ENCODE data around the gene TSHZ2.
"Not testable (repeated sequence)": the region's sequence is repeated elsewhere in the genome, so short reads cannot be mapped to it uniquely, and the experiment has no call there.

Gene TSHZ2

GRCh38 chr20:53453076-53453475, 480.9 kb downstream of the TSHZ2 start:
- H3K27ac ChIP-seq: no peak overlapping the region
- no peak for TF ChIP-seq Cebpa-rat (IDR thresholded peaks at IDR 0.05)

GRCh38 chr20:53454675-53455276, 482.6 kb downstream of the TSHZ2 start:
- no peaks in the 10 kb centered on the region for H3K36me3 ChIP-seq
- no peak overlapping the region for H3K4me2 ChIP-seq
- no peak for TF ChIP-seq Cebpa-rat (IDR thresholded peaks at IDR 0.05)
- H3K4me1 ChIP-seq: no peaks in the 10 kb centered on the region
- no peak overlapping the region for H3K4me3 ChIP-seq
- peaks cover 17 to 40% (median 26%) of the 10 kb centered on the region in 11 experiments for H3K9me3 ChIP-seq (replicated peaks in 1 of 11)
- H3K9ac ChIP-seq: no peak overlapping the region
- no peak overlapping the region for H3K27ac ChIP-seq
- H4K20me1 ChIP-seq: no peaks in the 10 kb centered on the region
- H3K27me3 ChIP-seq: no peaks in the 10 kb centered on the region

More at GRCh38 chr20:53453076-53453475, 480.9 kb downstream of the TSHZ2 start:
- H3K36me3 ChIP-seq: peaks cover 0 to 5% (median 0%) of the 10 kb centered on the region in 11 experiments; a peak in 1 of 22 replicates
- no peak overlapping the region for H3K4me3 ChIP-seq
- no peaks in the 10 kb centered on the region for H4K20me1 ChIP-seq
- no peak overlapping the region for H3K4me2 ChIP-seq
- H3K9me3 ChIP-seq (replicated peaks in 1 of 11): peaks cover 34 to 57% (median 43%) of the 10 kb centered on the region in 11 experiments
- H3K27me3 ChIP-seq: no peaks in the 10 kb centered on the region
- H3K4me1 ChIP-seq: no peaks in the 10 kb centered on the region
- H3K9ac ChIP-seq: no peak overlapping the region

- peaks cover 0 to 1% (median 0%) of the 10 kb centered on the region in 10 experiments; a peak in 1 of 20 replicates for H3K4me1 ChIP-seq
- H3K27ac ChIP-seq: no peak overlapping the region
- no peak overlapping the region for H3K9ac ChIP-seq
- H3K4me2 ChIP-seq: no peak overlapping the region
- H3K36me3 ChIP-seq: no peaks in the 10 kb centered on the region
- TF ChIP-seq Cebpa-rat (IDR thresholded peaks at IDR 0.05): no peak
- H3K9me3 ChIP-seq (replicated peaks in 1 of 11): peaks cover 0 to 18% (median 10%) of the 10 kb centered on the region in 11 experiments; a peak in 8 of 22 replicates
- H4K20me1 ChIP-seq: no peaks in the 10 kb centered on the region
- no peaks in the 10 kb centered on the region for H3K27me3 ChIP-seq
- no peak overlapping the region for H3K4me3 ChIP-seq
Observed at GRCh38 chr20:53463101-53463972, 491.2 kb downstream of the TSHZ2 start.

- no peak overlapping the region for H3K9ac ChIP-seq
- no peak overlapping the region for H3K4me2 ChIP-seq
- no peak overlapping the region for H3K27ac ChIP-seq
- H3K36me3 ChIP-seq: no peaks in the 10 kb centered on the region
- H3K9me3 ChIP-seq (replicated peaks in 1 of 11): peaks cover 2 to 21% (median 10%) of the 10 kb centered on the region in 11 experiments; a peak in 10 of 22 replicates
- peaks cover 0 to 4% (median 0%) of the 10 kb centered on the region in 10 experiments; a peak in 1 of 20 replicates for H3K4me1 ChIP-seq
- H3K4me3 ChIP-seq: no peak overlapping the region
- TF ChIP-seq Cebpa-rat (IDR thresholded peaks at IDR 0.05): no peak
- no peaks in the 10 kb centered on the region for H4K20me1 ChIP-seq
- H3K27me3 ChIP-seq: no peaks in the 10 kb centered on the region
Observed at GRCh38 chr20:53466279-53466678, 494.1 kb downstream of the TSHZ2 start.

GRCh38 chr20:53468587-53468986, 496.4 kb downstream of the TSHZ2 start:
- H3K4me1 ChIP-seq: peaks cover 0 to 4% (median 0%) of the 10 kb centered on the region in 10 experiments; a peak in 1 of 20 replicates
- H3K9ac ChIP-seq: no peak overlapping the region
- H3K4me2 ChIP-seq: no peak overlapping the region
- H3K9me3 ChIP-seq (replicated peaks in 1 of 11): peaks cover 0 to 19% (median 10%) of the 10 kb centered on the region in 11 experiments; a peak in 16 of 22 replicates
- H3K27ac ChIP-seq: 0 out of 22 replicates have a peak overlapping the region, but pooled peaks of 1 of the 11 experiments have one; percentile 14
- H4K20me1 ChIP-seq: no peaks in the 10 kb centered on the region
- H3K36me3 ChIP-seq: no peaks in the 10 kb centered on the region
- no peak overlapping the region for H3K4me3 ChIP-seq
- no peaks in the 10 kb centered on the region for H3K27me3 ChIP-seq
- no peak for TF ChIP-seq Cebpa-rat (IDR thresholded peaks at IDR 0.05)

- H3K9ac ChIP-seq, H3K4me2 ChIP-seq, H3K27me3 ChIP-seq, H3K4me1 ChIP-seq, H4K20me1 ChIP-seq, H3K27ac ChIP-seq, H3K36me3 ChIP-seq, H3K4me3 ChIP-seq: not testable (repeated sequence)
- peaks cover 0 to 16% (median 8%) of the 10 kb centered on the region in 11 experiments; a peak in 16 of 22 replicates for H3K9me3 ChIP-seq (replicated peaks in 1 of 11)
Observed at GRCh38 chr20:53472859-53473258, 500.7 kb downstream of the TSHZ2 start.

- Histone ChIP-seq H3K4me2 (no peak overlapping the region), H3K36me3 (no peaks in the 10 kb centered on the region), H3K27me3 (no peaks in the 10 kb centered on the region), H3K9me3 (replicated peaks in 1 of 11) (no peaks in the 10 kb centered on the region), H3K9ac (no peak overlapping the region), H3K27ac (no peak overlapping the region), H3K4me3 (no peak overlapping the region), H3K4me1 (no peaks in the 10 kb centered on the region), H4K20me1 (no peaks in the 10 kb centered on the region)
- no peak for TF ChIP-seq Cebpa-rat (IDR thresholded peaks at IDR 0.05)
Observed at GRCh38 chr20:53480913-53481312, 508.8 kb downstream of the TSHZ2 start.

- H3K9ac ChIP-seq: no peak overlapping the region
- H3K9me3 ChIP-seq (replicated peaks in 1 of 11): no peaks in the 10 kb centered on the region
- TF ChIP-seq Cebpa-rat (IDR thresholded peaks at IDR 0.05): no peak
- no peak overlapping the region for H3K4me3 ChIP-seq
- H3K27ac ChIP-seq: no peak overlapping the region
- no peaks in the 10 kb centered on the region for H3K4me1 ChIP-seq
- no peaks in the 10 kb centered on the region for H4K20me1 ChIP-seq
- no peaks in the 10 kb centered on the region for H3K27me3 ChIP-seq
- H3K36me3 ChIP-seq: no peaks in the 10 kb centered on the region
- H3K4me2 ChIP-seq: no peak overlapping the region
Observed at GRCh38 chr20:53487461-53488200, 515.5 kb downstream of the TSHZ2 start.

GRCh38 chr20:53488775-53489272, 516.7 kb downstream of the TSHZ2 start:
- Histone ChIP-seq H3K36me3 (no peaks in the 10 kb centered on the region), H3K27me3 (no peaks in the 10 kb centered on the region)
- TF ChIP-seq Cebpa-rat (IDR thresholded peaks at IDR 0.05): no peak

More at GRCh38 chr20:53488775-53489272, 516.7 kb downstream of the TSHZ2 start:
- no peak overlapping the region for H3K4me2 ChIP-seq
- H3K9me3 ChIP-seq (replicated peaks in 1 of 11): no peaks in the 10 kb centered on the region
- H3K4me3 ChIP-seq: no peak overlapping the region
- no peaks in the 10 kb centered on the region for H3K4me1 ChIP-seq
- H3K27ac ChIP-seq: no peak overlapping the region
- no peaks in the 10 kb centered on the region for H4K20me1 ChIP-seq
- no peak overlapping the region for H3K9ac ChIP-seq

Measured in BLaER1 treated with 17β-estradiol and CSF1 and Interleukin-3, amounts not matched to agents 10 nM and 100 nM (cell line).